Neutrophil (primary cell): ENCODE data around the gene PDK2.

Experiments used
- H3K27ac ChIP-seq: fragments of 200-600 bp; sonication (generic); 2 replicates; pipeline ENCODE4 v1.5.1; 2016; ENCODE audit warnings: mild to moderate bottlenecking, moderate library complexity
- H3K27me3 ChIP-seq: fragments of 200-600 bp; sonication (generic); 2 replicates; pipeline ENCODE4 v1.6.0; 2016; ENCODE audit warnings: mild to moderate bottlenecking
- H3K36me3 ChIP-seq: fragments of 200-600 bp; sonication (generic); 2 replicates; pipeline ENCODE4 v1.5.1; 2017
- H3K4me1 ChIP-seq, 2 experiments: fragments of 200-600 bp in 1 of 2; sonication (generic) in 1 of 2; 1 replicate in 1 of 2; 2 replicates in 1 of 2; pipeline versions ENCODE4 v1.5.1 to v1.6.1; 2013 to 2016; ENCODE audit warnings: low read depth in 1 of 2, low read length in 1 of 2, mild to moderate bottlenecking in 1 of 2, moderate library complexity in 1 of 2; ENCODE audit not compliant: control insufficient read depth in 1 of 2, insufficient read depth in 1 of 2
- H3K4me3 ChIP-seq, 2 experiments: fragments of 200-600 bp in 1 of 2; sonication (generic) in 1 of 2; 1 replicate in 1 of 2; 2 replicates in 1 of 2; pipeline ENCODE4 v1.5.1; 2013 to 2016; ENCODE audit warnings: low read depth in 1 of 2, low read length in 1 of 2, mild to moderate bottlenecking in 1 of 2, moderate library complexity in 1 of 2
- H3K9me3 ChIP-seq: fragments of 200-600 bp; sonication (generic); 2 replicates; pipeline ENCODE4 v1.5.1; 2016
- CTCF ChIP-seq: fragments of 200-600 bp; sonication (generic); IDR thresholded peaks from 2 replicates; pipeline ENCODE4 v1.5.1; 2016; ENCODE audit warnings: antibody characterized with exemption

The PDK2 gene

GRCh38 chr17:50110591-50111349 lies 15.6 kb downstream of the PDK2 start:
- no peak for TF ChIP-seq CTCF
- Histone ChIP-seq H3K36me3 (no peaks in the 10 kb centered on the region), H3K27me3 (peaks cover 21% of the 10 kb centered on the region), H3K4me3 (no peak overlapping the region), H3K9me3 (no peaks in the 10 kb centered on the region), H3K27ac (no peak overlapping the region), H3K4me1 (no peaks in the 10 kb centered on the region)

- Histone ChIP-seq H3K4me1 (peaks cover 0 to under 1% of the 10 kb centered on the region in 2 experiments), H3K27ac (no peak overlapping the region), H3K27me3 (peaks cover 33% of the 10 kb centered on the region), H3K4me3 (no peak overlapping the region), H3K9me3 (no peaks in the 10 kb centered on the region), H3K36me3 (no peaks in the 10 kb centered on the region)
- TF ChIP-seq CTCF = no peak
These were observed 16.8 kb downstream of the PDK2 start for GRCh38 chr17:50111673-50112655.

- no peaks in the 10 kb centered on the region for H3K9me3 ChIP-seq
- no peaks in the 10 kb centered on the region for H3K36me3 ChIP-seq
- no peak for TF ChIP-seq CTCF
- peaks cover 2 to 7% of the 10 kb centered on the region in 2 experiments for H3K4me1 ChIP-seq
- peaks cover 40% of the 10 kb centered on the region for H3K27me3 ChIP-seq
- no peak overlapping the region for H3K27ac ChIP-seq
- H3K4me3 ChIP-seq = no peak overlapping the region
These were observed 17.5 kb downstream of the PDK2 start for GRCh38 chr17:50112694-50113093.

- H3K4me3 ChIP-seq = no peak overlapping the region
- no peak for TF ChIP-seq CTCF
- peaks cover 2 to 7% of the 10 kb centered on the region in 2 experiments for H3K4me1 ChIP-seq
- H3K27ac ChIP-seq = no peak overlapping the region
- no peaks in the 10 kb centered on the region for H3K9me3 ChIP-seq
- H3K36me3 ChIP-seq = no peaks in the 10 kb centered on the region
- H3K27me3 ChIP-seq = peaks cover 51% of the 10 kb centered on the region
These were observed 18.6 kb downstream of the PDK2 start for GRCh38 chr17:50113624-50114320.

- no peaks in the 10 kb centered on the region for H3K9me3 ChIP-seq
- H3K27me3 ChIP-seq = peaks cover 58% of the 10 kb centered on the region
- no peak for TF ChIP-seq CTCF
- H3K36me3 ChIP-seq = no peaks in the 10 kb centered on the region
- no peak overlapping the region for H3K27ac ChIP-seq
- peaks cover 2 to 7% of the 10 kb centered on the region in 2 experiments for H3K4me1 ChIP-seq
- H3K4me3 ChIP-seq = no peak overlapping the region
These were observed 19.2 kb downstream of the PDK2 start for GRCh38 chr17:50114401-50114800.
